SK-MEL-5 (cell line): ENCODE measurements around the gene HEATR3. TPM values are rescaled to one million over a fixed set of nuclear protein-coding genes. Genes with fewer than 3 reads are reported as not detected.
A peak's percentile ranks its signal among the peaks of the same experiment; 100 is the strongest.

ENCODE experiments used
- DNase-seq: peaks from one replicate; pipeline ENCODE4 v3.0.0-alpha.2; 2016; ENCODE audit warnings: low read depth, low spot score
- in situ Hi-C: cut with HindIII; loops from 2 replicates; pipeline ENCODE4 v1.10.0; 2016; ENCODE audit warnings: low sequenced_read_pairs, high pct_unique_total_duplicates, low pct_unique_long_range_greater_than_20kb
- total RNA-seq: library from RNA; depleted of rRNA; stranded (reverse); fragments of >200 nt; shearing (Covaris generic); gene quantifications from 2 replicates; pipeline ENCODE4 v1.2.3, GENCODE V29; 2014

HEATR3 gene
- total RNA-seq, 1 experiment from 2014 or later, result 31.3 TPM

DNA sequence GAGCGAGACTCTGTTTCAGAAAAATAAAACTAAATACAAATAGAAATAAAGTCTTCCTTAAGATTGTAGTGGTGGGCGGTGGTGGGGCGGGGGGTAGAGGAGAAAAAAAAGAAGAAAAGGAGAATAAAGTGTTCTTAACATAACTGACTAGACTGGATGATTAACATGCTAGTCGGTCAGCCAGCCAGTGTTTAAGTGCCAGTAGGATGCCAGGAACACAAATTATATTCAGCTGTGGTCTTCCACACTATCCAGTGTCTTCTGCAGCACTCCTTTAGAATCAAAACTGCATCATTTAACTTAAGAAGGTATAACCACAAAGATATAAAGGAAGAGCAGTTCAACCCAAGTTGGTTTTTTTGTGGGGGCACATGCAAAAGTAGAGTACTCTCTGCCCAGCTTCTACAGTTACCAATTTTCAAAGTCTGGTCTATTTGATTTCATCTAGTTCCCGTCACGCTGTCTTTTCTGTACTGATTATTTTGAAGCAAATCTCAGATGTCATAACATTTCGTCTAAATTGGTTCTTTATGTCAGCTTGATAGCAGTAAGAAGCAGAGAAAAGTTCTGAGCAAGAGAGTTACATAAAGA, 15.8 kb downstream of the HEATR3 start:
- in situ Hi-C loops, result no loop called here
- no peak for DNase-seq

DNA sequence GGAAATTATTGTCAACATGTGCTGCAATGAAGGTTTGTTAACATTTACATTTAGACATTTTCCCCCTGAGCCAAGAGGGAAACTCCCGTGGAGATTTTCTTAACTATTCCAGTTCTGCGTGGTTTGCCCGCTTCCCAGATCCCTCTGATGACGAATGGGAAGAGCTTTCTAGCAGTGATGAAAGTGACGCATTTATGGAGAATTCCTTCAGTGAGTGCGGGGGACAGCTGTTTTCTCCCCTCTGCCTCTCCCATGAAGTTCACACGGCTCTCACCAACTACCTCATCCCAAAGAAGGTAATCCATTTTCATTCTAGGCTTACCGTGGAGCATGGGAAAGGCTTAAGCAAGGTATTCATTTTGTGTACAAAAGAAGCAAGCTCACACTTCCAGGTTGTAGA, 18.2 kb downstream of the HEATR3 start:
- in situ Hi-C loops, result no loop called here
- DNase-seq, result no peak

DNA sequence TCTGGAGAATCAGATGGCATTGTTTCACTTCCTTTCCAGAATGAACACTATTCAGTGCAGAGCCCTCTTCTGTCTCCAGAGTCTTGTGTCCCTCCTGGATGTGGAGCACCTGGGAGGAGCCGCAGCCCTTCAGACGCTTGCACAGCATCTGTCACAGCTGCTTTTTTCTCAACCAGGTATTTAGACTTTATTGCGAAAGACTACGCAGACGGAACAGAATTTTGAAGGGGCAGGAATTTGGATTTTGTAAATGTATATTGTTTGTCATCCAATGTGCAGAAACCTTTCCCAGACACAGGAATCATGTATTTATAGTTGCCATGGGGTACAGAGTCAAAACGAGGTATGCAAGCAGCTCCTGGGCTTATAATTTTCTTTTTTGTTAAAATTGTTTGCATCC, 20.4 kb downstream of the HEATR3 start:
- in situ Hi-C loops, result no loop called here
- DNase-seq, result no peak

DNA sequence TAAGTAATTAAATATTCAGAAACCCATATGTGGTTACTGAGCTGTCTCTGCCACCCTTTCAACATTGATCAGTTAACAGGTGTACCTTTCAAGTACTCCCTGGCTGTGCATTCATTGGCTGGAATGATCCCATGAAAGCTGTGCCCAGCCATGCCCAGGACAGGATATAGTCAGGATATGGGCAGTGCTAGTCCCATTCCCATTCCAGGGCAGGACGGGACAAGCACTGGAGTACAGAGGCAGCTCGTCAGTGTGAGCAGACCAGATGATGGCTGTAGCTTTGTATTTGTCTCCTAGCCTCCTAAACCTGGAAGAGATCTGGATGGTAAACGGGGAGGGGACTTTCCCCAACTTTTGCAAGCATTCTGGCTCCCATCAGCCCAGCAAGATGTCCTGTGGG, 22.5 kb downstream of the HEATR3 start:
- in situ Hi-C loops, result no loop called here
- DNase-seq, result no peak

DNA sequence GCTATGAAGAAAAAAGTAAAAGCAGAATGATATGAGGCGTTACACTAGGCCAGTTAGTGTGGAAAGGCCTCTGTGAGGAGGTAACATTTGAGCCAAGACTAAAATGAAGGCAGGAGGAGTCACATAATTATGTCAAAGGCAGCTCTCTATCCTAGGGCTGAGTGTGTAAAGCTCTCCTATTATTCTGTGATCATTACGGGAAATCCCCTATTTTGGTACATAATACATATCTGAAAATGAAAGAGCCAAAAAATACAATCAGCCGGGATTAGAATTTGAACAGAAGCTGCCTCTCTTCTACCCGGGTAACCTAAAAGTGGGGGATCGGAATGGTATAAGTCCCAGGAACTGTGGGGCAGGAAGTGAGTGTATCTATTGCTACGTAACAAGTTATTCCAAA, 27.1 kb downstream of the HEATR3 start:
- in situ Hi-C loops, result no loop called here
- no peak for DNase-seq

DNA sequence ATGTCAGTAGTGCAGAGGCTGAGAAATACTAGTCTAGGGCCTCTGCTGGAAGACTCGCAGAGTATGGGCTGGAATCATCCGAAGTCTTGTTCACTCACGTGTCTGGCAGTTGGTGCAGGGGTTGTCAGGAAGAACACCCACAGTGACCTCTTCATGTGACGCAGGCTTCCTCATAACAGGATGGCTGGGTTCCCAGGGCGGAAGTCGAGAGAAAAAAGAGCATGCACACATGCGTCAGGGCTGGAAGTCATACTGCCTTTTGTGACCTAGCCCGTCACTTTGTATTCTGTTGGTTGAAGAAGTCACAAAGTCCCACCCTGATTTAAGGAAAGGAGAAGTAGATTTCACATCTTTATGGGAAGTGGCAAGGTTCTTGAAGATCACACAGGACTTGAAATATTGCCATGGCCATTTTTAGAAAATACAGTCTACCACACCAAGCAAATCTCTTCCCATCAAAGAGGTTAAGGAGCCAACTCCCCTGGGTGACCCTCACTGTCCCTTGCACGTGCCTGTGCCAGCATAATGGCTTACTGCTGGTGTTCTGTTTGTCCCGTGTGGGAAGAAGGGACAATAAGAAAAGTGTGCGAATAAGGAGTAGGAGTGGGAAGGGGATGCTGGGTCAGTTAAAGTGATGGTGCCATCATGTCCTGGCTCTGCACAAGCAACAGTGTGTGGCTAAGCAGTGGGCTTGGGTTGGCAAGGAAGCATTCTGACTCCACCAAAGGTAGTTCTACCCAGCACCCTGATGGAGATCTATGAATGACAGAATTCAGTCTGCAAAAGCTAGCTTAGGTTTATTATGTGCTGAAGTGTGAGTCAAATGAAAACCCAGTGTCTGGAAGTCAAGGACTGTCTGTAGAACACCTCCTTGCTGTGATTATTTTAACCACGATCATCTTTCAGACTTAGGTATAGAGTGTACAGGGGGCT, 28.1 kb downstream of the HEATR3 start:
- no peak for DNase-seq
- in situ Hi-C loops, result no loop called here

DNA sequence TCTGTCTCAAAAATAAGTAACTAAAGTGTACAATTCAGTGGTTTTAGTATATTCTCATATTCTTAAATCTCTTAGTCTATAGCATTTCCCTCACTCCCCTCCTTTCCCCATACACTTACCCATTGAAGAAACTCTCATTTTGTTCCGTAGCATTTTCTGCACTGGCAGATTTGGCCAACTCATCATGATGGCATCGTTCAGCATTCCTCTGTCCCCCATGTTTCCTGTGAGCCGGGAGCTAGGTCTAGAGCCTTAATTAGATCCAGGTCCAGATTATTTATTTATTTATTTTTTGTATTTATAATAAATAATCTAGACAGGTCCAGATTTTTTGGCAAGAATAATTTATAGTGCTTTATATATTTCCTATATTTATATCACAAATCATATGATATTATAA, 31.0 kb downstream of the HEATR3 start:
- in situ Hi-C loops, result no loop called here
- no peak for DNase-seq

DNA sequence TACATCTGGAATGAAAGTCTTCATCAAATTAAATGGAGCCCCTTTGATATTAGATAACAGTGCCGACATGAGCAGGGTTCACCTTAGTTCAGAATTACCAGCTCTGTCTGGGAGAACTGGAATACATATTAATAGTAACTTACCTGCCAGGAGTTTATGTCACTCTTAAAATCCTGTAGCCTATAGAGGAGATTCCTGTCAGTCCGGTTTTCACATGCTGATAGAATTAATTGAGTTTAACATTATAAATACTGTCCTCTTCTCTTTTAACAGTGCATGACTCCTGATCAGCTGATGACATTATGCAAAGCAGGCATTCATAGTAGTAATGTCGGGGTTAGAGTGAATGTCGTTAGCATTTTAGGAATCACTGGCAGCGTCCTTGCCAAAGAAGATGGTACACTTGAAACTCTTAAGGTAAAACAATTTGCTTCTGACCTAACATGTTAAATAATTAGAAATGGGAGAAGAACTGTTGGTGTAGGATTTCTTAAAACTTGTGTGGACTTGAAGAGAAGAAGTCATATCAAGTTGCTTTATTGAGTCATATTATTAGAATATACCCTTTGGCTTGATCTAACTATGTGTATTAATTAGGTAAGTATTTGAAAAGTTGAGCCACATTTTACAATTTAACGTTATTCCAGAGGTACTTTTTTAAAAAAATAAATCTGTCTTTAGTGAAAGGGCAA, 34.3 kb downstream of the HEATR3 start:
- in situ Hi-C loops, result no loop called here
- peak; percentile 46 for DNase-seq

DNA sequence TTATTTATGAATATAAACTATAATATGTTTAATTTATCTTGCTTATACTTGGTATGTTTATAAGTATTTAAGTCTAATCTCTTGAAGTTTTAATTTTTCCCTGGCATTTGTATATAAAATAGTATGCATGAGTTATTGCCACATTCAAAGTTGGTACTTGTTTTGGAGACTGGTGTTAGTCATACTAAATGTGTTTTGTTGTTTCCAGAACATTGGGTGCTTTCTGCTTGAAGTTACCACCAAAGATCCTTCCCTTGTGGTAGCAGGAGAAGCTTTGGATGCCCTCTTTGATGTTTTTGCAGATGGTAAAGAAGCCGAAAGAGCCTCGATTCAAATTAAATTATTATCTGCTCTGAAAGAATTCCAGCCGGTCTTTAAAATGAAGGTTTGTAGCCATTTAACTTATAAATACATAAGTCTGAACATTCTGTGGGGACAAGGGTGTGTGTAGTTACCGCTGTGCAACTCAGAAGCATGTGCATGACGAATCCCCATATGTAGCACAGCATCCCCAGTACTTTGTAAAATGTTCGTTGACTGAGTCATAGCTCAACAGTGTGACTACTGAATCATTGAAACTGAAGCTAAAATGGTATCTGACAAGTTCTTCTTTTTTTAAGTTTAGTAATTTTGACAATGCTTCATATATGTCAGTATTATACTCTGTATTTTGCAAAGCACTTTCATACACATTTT, 36.4 kb downstream of the HEATR3 start:
- in situ Hi-C loops, result no loop called here
- DNase-seq, result no peak

DNA sequence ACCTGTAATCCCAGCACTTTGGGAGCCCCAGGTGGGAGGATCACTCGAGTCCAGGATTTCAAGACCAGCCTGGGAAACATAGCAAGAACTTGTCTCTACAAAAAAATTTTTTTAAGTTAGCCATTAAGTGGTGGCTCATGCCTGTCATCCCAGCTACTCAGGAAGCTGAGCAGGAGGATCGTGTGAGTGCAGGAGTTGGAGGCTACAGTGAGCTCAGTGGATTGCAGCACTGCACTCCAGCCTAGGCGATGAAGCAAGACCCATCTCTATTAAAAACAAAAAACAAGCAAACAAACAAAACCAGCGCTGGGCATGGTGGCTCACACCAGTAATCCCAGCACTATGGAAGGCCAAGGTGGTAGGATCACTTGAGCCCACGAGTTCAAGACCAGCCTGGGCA, 38.0 kb downstream of the HEATR3 start:
- in situ Hi-C loops, result no loop called here
- DNase-seq, result no peak

DNA sequence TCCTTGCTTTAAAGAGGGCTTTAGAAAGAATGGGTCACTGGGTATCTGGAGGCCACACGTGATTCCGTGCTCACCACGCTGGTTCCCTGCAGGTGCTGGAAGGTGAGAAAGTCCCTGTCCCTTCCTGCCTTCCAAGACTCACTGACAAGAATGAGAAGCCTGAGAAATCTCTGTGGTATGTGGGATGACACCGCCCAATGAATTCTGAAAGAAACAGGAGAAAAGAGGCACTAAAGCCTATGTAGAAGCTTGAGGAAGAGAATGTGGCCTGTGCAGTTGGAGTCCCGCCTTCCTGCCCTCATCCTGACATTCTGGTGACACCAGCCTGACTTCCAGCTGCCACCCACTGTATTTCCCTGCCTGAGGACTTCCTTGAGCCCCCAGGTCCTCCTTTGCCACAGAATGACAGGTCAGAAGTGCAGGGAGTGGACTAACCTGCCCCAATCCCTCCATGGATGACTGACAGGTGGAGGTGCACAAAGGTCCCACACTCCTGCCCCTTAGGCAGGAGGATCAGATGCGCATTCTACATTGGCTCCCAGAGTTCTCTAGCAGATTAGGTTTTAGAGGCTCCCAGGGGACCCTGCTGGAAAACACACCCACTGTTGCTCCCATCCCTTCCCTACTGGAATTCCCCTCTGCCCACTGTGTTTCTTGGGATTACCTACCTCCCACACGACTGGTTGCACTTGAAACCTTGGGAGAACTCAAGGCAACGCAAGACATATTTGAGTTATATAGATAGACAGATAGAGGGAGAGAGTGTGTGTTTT, 48.8 kb downstream of the HEATR3 start:
- in situ Hi-C loops, result no loop called here
- no peak for DNase-seq

DNA sequence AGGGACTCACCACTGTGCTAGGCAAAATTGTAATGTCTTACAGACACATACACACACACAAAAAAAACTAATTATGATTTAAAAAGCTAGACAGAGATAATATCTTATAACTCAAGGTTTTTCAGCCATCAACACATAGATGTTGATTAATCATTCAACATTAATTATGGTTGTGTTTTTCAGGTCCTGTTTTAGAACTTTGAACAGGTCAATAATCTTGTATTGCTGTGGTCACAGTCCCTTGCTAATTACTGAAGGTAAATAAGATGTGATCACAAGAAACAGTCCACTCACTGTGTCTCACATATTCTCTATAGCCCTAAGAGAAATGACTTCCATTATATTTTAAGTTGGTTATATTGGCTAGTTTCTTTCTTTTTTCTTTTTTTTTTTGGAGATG, 54.9 kb downstream of the HEATR3 start:
- no peak for DNase-seq
- in situ Hi-C loops, result no loop called here

DNA sequence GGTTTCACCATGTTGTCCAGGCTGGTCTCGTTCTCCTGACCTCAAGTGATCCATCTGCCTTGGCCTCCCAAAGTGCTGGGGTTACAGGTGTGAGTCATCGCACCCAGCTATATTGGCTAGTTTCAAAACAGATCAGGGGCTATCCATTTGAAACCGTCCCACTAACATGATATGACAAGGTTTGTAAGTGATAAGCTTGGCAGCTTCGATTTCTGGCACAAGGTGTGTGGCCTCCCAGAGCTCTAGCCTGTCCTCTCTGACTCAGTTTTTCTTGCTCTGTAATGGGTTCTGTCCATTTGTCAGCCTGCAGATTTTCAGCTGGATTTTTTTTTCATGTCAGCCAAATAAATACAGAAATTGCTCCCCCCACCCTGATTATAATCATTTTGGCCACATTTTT, 55.5 kb downstream of the HEATR3 start:
- in situ Hi-C loops, result no loop called here
- no peak for DNase-seq

DNA sequence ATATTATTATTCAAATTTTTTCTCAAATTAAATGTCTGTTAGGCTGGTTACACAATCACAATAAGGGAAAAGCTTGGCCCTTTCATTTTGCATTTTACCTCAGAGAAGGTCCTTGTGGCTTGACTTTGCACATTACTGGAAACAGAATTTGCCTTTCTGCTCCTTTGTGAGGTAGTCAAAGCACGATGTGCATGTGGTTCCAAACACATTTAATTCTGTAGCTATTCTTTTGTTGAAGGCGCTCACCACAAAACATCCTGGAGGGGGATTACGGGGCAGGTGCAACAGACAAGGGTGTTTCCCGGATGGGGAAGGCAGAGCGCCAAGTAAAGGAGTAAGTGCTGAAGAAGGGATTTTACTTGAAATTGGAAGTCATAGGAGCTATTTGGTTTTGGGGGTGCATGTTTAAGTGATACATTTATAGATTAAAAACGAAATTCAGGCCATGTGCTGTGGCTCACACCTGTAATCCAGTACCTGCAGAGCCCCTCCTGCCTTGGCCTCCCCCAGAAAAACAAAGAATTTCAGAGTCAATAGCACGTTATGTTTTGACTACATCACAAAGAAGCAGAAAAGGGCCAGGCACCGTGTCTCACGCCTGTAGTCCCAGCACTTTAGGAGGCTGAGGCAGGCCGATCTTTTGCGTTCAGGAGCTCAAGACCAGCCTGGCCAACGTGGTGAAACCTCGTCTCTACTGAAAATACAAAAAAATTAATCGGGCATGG, 56.1 kb downstream of the HEATR3 start:
- in situ Hi-C loops, result no loop called here
- DNase-seq, result no peak

DNA sequence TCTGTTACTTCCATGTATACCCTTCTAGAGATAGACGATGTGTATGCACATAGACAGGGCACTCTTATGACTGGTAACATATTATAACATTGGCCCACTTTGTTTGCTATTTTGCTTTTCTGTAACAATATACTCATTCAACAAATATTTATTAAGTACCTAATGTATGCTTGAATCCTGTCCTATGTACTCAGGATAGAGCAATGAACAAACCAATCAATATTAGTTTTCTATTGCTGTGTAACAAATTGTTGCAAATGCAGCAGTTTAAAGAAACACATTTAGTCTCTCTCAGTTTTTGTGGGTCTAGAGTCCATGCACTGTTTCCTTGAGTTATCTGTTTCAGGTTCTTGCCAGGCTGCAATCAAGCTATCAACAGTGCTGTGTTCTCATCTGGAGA, 57.6 kb downstream of the HEATR3 start:
- no peak for DNase-seq
- in situ Hi-C loops, result no loop called here

DNA sequence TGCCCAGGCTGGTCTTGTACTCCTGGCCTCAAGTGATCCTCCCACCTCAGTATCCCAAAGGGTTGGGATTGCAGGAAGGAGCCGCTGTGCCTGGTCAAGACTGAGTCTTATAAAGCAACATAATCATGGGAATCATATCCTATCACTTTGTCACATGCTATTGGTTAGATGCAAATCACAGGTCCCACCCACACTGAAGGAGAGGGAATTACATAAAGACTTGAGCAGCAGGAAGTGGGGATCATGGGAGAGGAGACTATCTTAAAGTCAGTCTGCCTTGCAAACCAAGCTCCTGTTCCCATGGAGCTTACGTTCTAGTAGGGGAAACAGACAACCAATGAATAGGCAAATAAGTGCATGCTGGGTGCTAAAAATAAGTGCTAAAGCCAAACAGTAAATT, 59.0 kb downstream of the HEATR3 start:
- in situ Hi-C loops, result no loop called here
- no peak for DNase-seq

DNA sequence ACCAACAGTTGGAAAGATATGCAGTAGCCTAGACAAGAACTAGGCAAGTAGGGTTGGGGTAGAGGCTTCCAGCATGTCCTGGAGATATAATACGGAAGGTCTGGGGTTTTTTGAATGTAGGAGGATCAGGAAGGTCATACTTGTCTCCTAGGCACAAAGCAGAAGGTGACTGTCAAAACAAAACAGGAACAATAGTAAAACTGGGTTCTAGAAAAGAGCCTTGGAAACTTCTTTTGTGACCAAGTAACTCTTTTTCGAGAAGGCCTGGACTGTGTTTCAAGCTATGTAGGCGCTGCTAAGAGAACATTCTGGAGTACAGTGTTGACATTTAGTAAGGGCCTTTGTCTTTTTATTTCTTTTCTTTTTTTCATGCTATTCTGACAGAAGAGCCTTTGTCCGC, 60.4 kb downstream of the HEATR3 start:
- no peak for DNase-seq
- in situ Hi-C loops, result no loop called here
